SK-N-SH treated with all-trans-retinoic acid at 6 μM for 48 hours (cell line): ENCODE measurements around the gene EML1.

Experiments used
- ATAC-seq: fragments of 200-7000 bp; cut with Tn5 transposase; 3 replicates; pipeline ENCODE4 v1.9.1; 2020; ENCODE audit warnings: mild to moderate bottlenecking, moderate library complexity
- BACH2 ChIP-seq: fragments of 250-450 bp; sonication (Bioruptor Pico); IDR thresholded peaks from 2 replicates; pipeline ENCODE4 v1.9.0; 2021; ENCODE audit warnings: mild to moderate bottlenecking, borderline replicate concordance
- CSDC2 ChIP-seq: fragments of 250-450 bp; sonication (Bioruptor Pico); IDR thresholded peaks from 2 replicates; pipeline ENCODE4 v1.5.0; 2020; ENCODE audit warnings: mild to moderate bottlenecking, moderate library complexity
- ESRRG ChIP-seq: fragments of 250-450 bp; sonication (Bioruptor Pico); IDR thresholded peaks from 2 replicates; pipeline ENCODE4 v1.6.1; 2021; ENCODE audit warnings: mild to moderate bottlenecking
- GLIS3 ChIP-seq: fragments of 250-450 bp; sonication (Bioruptor Pico); IDR thresholded peaks from 2 replicates; pipeline ENCODE4 v1.5.0; 2020; ENCODE audit warnings: mild to moderate bottlenecking, moderate library complexity
- ISL1 ChIP-seq: fragments of 250-450 bp; sonication (Bioruptor Pico); IDR thresholded peaks from 2 replicates; pipeline ENCODE4 v2.1.2; 2022; ENCODE audit warnings: mild to moderate bottlenecking, moderate library complexity
- PPARA ChIP-seq: fragments of 250-450 bp; sonication (Bioruptor Pico); IDR thresholded peaks from 2 replicates; pipeline ENCODE4 v1.5.0; 2020; ENCODE audit warnings: mild to moderate bottlenecking, borderline replicate concordance
- RARB ChIP-seq: fragments of 250-450 bp; sonication (Bioruptor Pico); IDR thresholded peaks from 2 replicates; pipeline ENCODE4 v1.8.0; 2021; ENCODE audit warnings: mild to moderate bottlenecking, moderate library complexity
- SNAI2 ChIP-seq: fragments of 250-450 bp; sonication (Bioruptor Pico); IDR thresholded peaks from 2 replicates; pipeline ENCODE4 v1.5.0; 2020; ENCODE audit warnings: mild to moderate bottlenecking, moderate library complexity
- TCF4 ChIP-seq: fragments of 250-450 bp; sonication (Bioruptor Pico); IDR thresholded peaks from 2 replicates; pipeline ENCODE4 v1.8.0; 2021; ENCODE audit warnings: mild to moderate bottlenecking, moderate library complexity, borderline replicate concordance
- TOX ChIP-seq: fragments of 250-450 bp; sonication (Bioruptor Pico); IDR thresholded peaks from 2 replicates; pipeline ENCODE4 v1.8.0; 2021; ENCODE audit warnings: mild to moderate bottlenecking, moderate library complexity, borderline replicate concordance
- ZC3H10 ChIP-seq: fragments of 250-450 bp; sonication (Bioruptor Pico); IDR thresholded peaks from 2 replicates; pipeline ENCODE4 v1.5.1; 2021; ENCODE audit warnings: mild to moderate bottlenecking, moderate library complexity
- ZFP3 ChIP-seq: fragments of 250-450 bp; sonication (Bioruptor Pico); IDR thresholded peaks from 2 replicates; pipeline ENCODE4 v1.5.0; 2020; ENCODE audit warnings: mild to moderate bottlenecking, moderate library complexity
- ZFP30 ChIP-seq: fragments of 450-650 bp; formaldehyde crosslinking; IDR thresholded peaks from 2 replicates; pipeline ENCODE4 v1.5.0; 2022; ENCODE audit warnings: mild to moderate bottlenecking, moderate library complexity
- ZNF565 ChIP-seq: fragments of 450-650 bp; formaldehyde crosslinking; conservative IDR thresholded peaks from 2 replicates; pipeline ENCODE4 v1.5.0; 2020; ENCODE audit warnings: low read depth, mild to moderate bottlenecking, moderate library complexity
- ZNF70 ChIP-seq: fragments of 450-650 bp; formaldehyde crosslinking; IDR thresholded peaks from 2 replicates; pipeline ENCODE4 v1.5.0; 2020; ENCODE audit warnings: mild to moderate bottlenecking, moderate library complexity
- ZNF8 ChIP-seq: fragments of 450-650 bp; formaldehyde crosslinking; IDR thresholded peaks from 2 replicates; pipeline ENCODE4 v1.5.0; 2020; ENCODE audit warnings: mild to moderate bottlenecking, moderate library complexity
- TF ChIP-seq, protein P1 (sequence below): fragments of 250-450 bp; sonication (Bioruptor Pico); IDR thresholded peaks from 2 replicates; pipeline ENCODE4 v1.5.1; 2020; ENCODE audit warnings: low read depth, mild to moderate bottlenecking, moderate library complexity
- TF ChIP-seq, protein P2 (sequence below): fragments of 250-450 bp; sonication (Bioruptor Pico); IDR thresholded peaks from 2 replicates; pipeline ENCODE4 v1.8.0; 2020; ENCODE audit warnings: mild to moderate bottlenecking, moderate library complexity, borderline replicate concordance
- TF ChIP-seq, protein P3 (sequence below): fragments of 250-450 bp; sonication (Bioruptor Pico); IDR thresholded peaks from 2 replicates; pipeline ENCODE4 v1.5.0; 2020; ENCODE audit warnings: mild to moderate bottlenecking, moderate library complexity

EML1 gene

GRCh38 chr14:99928963-99929362 lies 135.8 kb downstream of the EML1 start:
- ATAC-seq = no peak
- TF ChIP-seq ZFP30 (CRISPR knock-in tag) (no peak), SNAI2 (CRISPR knock-in tag) (no peak), ZNF8 (CRISPR knock-in tag) (no peak), ZNF70 (no peak), ESRRG (CRISPR knock-in tag) (no peak), ZNF565 (CRISPR knock-in tag) (no peak), TCF4 (CRISPR knock-in tag) (no peak), GLIS3 (CRISPR knock-in tag) (no peak), ZC3H10 (CRISPR knock-in tag) (no peak)
- TF ChIP-seq, protein P1, sequence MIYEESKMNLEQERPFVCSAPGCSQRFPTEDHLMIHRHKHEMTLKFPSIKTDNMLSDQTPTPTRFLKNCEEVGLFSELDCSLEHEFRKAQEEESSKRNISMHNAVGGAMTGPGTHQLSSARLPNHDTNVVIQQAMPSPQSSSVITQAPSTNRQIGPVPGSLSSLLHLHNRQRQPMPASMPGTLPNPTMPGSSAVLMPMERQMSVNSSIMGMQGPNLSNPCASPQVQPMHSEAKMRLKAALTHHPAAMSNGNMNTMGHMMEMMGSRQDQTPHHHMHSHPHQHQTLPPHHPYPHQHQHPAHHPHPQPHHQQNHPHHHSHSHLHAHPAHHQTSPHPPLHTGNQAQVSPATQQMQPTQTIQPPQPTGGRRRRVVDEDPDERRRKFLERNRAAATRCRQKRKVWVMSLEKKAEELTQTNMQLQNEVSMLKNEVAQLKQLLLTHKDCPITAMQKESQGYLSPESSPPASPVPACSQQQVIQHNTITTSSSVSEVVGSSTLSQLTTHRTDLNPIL = no peak
- TF ChIP-seq, protein P2, sequence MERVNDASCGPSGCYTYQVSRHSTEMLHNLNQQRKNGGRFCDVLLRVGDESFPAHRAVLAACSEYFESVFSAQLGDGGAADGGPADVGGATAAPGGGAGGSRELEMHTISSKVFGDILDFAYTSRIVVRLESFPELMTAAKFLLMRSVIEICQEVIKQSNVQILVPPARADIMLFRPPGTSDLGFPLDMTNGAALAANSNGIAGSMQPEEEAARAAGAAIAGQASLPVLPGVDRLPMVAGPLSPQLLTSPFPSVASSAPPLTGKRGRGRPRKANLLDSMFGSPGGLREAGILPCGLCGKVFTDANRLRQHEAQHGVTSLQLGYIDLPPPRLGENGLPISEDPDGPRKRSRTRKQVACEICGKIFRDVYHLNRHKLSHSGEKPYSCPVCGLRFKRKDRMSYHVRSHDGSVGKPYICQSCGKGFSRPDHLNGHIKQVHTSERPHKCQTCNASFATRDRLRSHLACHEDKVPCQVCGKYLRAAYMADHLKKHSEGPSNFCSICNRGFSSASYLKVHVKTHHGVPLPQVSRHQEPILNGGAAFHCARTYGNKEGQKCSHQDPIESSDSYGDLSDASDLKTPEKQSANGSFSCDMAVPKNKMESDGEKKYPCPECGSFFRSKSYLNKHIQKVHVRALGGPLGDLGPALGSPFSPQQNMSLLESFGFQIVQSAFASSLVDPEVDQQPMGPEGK (CRISPR knock-in tag) = no peak
- TF ChIP-seq, protein P3, sequence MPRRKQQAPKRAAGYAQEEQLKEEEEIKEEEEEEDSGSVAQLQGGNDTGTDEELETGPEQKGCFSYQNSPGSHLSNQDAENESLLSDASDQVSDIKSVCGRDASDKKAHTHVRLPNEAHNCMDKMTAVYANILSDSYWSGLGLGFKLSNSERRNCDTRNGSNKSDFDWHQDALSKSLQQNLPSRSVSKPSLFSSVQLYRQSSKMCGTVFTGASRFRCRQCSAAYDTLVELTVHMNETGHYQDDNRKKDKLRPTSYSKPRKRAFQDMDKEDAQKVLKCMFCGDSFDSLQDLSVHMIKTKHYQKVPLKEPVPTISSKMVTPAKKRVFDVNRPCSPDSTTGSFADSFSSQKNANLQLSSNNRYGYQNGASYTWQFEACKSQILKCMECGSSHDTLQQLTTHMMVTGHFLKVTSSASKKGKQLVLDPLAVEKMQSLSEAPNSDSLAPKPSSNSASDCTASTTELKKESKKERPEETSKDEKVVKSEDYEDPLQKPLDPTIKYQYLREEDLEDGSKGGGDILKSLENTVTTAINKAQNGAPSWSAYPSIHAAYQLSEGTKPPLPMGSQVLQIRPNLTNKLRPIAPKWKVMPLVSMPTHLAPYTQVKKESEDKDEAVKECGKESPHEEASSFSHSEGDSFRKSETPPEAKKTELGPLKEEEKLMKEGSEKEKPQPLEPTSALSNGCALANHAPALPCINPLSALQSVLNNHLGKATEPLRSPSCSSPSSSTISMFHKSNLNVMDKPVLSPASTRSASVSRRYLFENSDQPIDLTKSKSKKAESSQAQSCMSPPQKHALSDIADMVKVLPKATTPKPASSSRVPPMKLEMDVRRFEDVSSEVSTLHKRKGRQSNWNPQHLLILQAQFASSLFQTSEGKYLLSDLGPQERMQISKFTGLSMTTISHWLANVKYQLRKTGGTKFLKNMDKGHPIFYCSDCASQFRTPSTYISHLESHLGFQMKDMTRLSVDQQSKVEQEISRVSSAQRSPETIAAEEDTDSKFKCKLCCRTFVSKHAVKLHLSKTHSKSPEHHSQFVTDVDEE = no peak
- TF ChIP-seq, all 23 proteins: peak for 0

GRCh38 chr14:99929601-99930000 lies 136.4 kb downstream of the EML1 start:
- ATAC-seq = no peak
- no peak for TF ChIP-seq PPARA (CRISPR knock-in tag)
- no peak for TF ChIP-seq RARB (CRISPR knock-in tag)
- TF ChIP-seq ISL1 (CRISPR knock-in tag) = no peak
- no peak for TF ChIP-seq ESRRG (CRISPR knock-in tag)
- TF ChIP-seq ZFP3 (CRISPR knock-in tag) = no peak
- TF ChIP-seq, protein P1 = no peak

GRCh38 chr14:99930420-99931274 lies 137.4 kb downstream of the EML1 start:
- TF ChIP-seq TCF4 (CRISPR knock-in tag) (no peak), ZC3H10 (CRISPR knock-in tag) (no peak), ISL1 (CRISPR knock-in tag) (no peak), BACH2 (CRISPR knock-in tag) (no peak), PPARA (CRISPR knock-in tag) (no peak), GLIS3 (CRISPR knock-in tag) (no peak), ESRRG (CRISPR knock-in tag) (no peak), RARB (CRISPR knock-in tag) (no peak)
- TF ChIP-seq, protein P1 = no peak
- ATAC-seq = no peak

- no peak for TF ChIP-seq TOX (CRISPR knock-in tag)
- TF ChIP-seq CSDC2 = no peak
- TF ChIP-seq SNAI2 (CRISPR knock-in tag) = no peak
- no peak for TF ChIP-seq GLIS3 (CRISPR knock-in tag)
- ATAC-seq = no peak
Measured at GRCh38 chr14:99931308-99931707, 138.1 kb downstream of the EML1 start.
